DMS114 treated with DMSO at 0.1 percent for 48 hours (cell line): ENCODE measurements around the gene HOXC5.

Experiments
- DNase-seq: peaks from one replicate; lab custom pipeline; 2025; ENCODE audit not compliant: unreplicated experiment; lab: John Stamatoyannopoulos, UW

HOXC5 gene

DNA sequence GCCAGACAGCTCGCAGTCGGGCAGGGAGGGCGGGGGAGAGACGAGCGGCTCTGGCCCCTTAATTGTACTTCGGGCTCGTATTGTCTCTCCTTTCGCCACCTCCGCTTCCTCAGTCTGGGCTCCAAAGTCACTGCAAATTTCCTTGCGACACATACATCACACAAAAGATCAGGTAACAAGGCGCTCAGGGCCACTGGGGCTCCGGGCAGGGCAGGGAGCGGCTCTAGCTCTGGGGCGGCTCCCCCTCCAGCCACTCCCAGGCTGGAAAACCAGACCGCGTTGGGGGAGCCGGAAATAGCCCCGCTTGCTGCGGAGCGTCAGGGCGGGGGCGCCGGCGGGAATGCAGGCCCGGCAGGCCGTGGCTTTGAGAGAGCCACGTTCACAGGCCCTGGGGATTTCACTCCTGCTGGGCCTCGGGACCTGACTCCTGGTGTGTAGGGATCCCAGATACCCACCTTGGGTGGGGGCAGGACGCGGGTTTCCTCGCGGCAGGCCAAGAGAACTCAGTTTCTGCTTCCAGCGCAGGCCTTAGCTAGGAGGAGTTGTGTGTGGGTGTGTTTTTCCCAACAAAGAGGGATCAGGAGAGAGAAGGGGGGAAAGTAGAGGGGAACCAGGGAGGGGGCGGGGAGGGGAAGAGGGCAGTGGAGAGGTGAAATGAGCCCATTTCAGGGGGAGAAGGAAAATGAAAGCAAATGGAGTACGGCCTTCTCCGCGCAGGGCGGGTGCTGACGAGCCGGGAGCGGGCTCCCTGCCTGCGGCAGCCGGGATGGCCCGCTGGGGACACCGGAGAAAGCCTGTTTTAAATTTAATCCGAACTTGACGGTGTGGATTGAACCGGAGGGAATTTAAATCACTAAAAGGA, 37.2 kb upstream of the HOXC5 start:
- peak; percentile 58 for DNase-seq

DNA sequence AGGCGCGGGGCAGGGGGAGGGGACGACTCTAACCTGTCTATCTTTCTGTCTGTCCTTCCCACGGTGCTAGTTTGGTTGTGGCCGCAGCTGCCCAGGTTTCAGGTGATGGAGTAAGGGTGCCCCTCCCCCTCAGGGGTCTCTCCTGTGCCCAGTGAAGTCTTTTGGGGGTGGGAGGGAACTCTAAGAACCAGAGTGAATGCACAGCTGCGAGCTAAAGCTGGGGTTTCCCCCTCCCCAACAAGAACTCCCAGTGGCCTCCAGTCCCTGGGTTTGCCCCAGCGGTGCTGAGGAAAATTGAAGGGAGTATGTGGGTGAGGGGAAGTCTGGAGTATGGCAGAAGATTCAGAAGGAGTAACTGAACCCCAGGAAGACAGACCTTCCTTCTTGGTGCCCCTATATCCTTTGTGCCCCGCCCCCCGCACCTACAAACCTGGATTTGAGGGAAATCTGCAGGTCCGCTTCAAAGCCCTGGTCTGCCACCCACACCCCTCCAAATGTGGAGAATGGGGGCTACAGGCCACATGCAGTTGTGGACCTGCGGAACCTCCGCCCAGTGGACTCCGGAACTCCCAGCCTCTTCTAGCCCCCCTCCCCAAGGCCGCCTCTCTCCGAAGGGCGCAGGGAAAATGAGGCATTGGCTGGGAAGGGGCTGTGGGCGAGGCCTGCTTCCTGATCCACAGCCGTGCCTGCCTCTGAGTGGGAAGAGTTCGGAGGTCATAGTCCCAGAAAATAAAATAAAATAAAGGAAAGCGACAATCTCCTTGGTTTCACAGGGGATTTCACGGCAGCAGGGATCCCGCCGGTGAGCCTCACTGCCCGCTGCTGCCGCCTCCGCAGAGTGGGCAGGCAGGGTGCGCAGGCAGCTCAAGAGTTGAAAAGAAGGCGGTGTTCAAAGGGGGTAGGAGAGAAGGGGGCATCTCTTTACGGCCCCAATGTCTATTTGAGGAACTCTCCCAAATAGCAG, 36.3 kb upstream of the HOXC5 start:
- peak; percentile 58 for DNase-seq

DNA sequence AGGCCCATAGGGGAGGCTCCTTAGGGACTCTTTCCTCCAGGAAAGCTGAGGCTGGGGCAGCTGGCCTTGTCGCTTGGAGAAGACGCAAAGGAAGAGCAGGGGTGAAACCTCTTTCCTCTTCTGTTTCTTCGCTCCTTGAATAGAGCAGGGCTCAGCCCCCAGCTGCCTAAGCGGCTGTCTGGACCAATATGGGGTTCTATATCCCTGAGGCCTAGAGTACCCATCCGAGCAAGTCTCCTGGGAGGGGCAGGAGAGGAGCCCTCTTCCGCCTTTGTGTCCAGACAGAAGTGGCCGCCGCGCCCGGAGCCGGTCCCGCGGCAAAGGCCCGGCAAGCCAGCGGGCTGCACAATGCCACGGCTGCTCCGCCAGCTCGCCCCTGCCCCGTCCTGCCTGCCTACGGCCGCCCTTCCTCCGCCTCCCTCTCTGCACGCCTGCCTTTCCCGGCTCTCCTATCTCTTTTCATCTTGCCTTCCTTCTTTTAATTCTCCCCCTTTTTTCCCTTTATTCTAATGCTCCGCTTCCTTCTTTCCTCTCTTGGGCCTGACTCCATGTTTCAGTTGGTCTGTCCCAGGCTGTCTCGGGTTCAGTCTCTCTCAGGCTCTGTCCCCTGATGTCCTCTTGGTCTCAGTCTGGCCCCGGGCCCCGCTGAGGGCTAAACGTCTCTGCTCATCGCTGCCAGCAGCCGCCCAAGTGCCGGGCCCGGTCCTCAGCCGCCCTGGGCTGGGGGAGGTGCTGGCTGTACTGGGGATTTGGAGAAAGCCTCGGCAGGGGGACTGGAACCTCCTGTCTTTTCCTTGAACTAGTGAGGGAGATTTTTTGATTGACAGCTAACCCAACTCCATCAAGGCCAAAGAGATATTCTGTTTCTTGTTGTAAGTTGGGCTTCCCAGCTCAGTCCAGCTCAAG, 35.4 kb upstream of the HOXC5 start:
- peak; percentile 43 for DNase-seq

DNA sequence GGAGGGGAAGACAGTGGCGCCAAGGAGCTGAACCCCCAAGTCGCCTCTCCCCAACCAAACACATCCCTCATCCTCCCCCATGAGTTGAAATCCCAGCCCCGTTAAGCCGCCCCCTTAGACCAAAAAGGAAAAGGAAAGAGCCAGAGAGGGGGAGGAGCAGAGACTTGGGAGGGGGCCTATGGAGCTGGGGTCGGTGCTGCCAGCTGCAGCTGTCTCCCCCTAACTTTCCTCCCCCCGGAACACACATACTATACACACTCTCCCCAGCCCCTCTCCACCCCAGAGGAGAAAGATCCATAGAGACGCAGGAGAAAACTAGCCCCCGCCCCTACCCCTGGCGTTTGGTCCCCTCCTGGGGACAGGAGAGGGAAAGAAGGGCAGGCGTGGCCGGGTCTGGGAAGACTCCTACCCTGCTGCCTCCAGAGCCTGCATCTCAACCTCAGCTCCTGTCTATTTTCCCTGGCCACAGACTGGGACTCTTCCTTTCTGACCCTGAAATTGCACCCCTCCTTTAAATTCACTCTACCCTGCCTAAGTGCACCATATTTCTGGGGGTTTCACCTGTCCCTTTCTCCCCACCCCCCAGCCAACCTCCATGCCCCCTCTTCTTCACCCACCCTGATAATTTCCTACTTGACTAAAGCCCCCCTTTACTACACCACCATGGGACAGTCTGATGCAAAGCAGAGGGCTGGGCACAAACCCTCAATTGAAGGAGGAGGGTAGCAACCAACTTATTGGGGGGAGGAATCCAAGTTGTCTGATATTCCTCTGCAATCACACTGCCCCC, 34.5 kb upstream of the HOXC5 start:
- DNase-seq = peak; percentile 36

DNA sequence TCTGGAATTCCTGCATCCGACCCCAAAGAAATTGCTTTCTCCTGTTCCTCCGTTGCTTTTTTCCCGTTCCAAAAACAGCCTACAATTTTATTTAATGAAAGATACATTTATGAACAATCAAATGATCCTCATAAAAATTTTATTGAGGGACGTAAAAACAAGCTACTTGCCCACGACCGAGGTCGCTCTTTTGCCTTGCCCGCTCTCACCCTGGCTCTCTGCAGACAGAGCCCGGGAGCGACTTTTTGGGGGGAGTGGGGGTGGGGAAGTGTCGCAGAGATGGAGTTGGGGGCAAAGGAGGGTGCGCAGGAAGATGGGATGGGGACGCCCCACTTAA, 34.0 kb upstream of the HOXC5 start:
- no peak for DNase-seq

DNA sequence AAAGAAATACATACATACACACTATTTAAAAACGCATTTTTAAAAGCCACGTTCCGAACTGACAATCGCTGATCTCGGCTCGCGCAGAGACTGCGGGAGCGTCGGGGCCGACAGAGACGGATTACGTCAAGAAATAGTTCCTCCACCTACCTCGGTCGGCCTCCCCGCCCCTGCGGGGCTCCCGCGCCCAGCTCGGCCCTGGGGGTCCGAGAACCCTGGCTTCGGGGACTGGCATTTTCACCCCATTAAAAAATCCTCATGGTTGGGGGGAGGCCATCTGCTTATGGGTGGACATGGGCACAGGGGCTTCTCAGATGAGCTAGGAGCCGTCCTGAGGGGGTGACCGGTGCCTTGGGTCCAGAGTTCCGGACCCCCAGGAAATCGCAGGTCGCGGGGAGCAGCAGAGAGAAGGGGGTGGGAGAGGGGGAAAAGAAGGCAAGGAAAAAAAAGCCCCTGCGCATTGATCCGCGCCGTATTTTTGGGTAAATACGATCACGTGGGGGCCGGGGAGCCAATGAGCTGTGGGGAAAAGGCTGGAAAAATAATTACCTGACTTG, 33.2 kb upstream of the HOXC5 start:
- peak; percentile 81 for DNase-seq

DNA sequence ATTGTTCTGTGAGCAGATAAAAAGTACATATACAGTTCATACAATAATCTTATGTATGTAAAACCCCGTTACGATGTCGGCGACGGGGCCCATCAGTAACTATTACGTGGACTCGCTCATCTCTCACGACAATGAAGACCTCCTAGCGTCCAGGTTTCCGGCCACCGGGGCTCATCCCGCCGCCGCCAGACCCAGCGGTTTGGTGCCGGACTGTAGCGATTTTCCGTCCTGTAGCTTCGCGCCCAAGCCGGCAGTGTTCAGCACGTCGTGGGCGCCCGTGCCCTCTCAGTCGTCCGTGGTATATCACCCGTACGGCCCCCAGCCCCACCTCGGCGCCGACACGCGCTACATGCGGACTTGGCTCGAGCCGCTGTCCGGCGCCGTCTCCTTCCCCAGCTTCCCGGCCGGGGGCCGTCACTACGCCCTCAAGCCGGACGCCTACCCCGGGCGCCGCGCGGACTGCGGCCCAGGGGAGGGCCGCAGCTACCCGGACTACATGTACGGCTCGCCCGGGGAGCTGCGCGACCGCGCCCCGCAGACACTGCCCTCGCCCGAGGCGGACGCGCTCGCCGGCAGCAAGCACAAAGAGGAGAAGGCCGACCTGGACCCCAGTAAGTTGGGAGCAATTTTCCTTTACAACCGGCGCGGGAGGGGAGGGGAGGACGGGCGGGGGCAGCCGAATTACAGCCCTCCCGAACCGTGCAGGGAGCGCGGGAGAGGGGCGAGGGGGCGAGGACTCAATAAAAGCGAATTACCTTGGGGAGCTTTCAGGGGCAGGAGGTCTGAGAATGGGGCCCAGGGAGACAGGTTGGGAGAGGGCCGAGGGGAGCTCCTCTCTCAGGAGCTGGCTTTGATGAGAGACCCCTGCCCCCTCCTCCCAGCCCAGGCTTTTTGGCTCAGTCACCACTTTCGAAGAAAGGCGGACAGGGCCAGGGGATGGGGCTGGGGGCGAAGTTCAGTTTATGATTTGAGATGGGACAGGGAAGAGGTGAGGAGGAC, 32.4 kb upstream of the HOXC5 start, which contains the start of gene HOXC9:
Gene HOXC9 (plus strand): TSS at position 46 of the 999 bp plus-strand sequence. CDS start 28 bp downstream, at position 74.
- DNase-seq = no peak

DNA sequence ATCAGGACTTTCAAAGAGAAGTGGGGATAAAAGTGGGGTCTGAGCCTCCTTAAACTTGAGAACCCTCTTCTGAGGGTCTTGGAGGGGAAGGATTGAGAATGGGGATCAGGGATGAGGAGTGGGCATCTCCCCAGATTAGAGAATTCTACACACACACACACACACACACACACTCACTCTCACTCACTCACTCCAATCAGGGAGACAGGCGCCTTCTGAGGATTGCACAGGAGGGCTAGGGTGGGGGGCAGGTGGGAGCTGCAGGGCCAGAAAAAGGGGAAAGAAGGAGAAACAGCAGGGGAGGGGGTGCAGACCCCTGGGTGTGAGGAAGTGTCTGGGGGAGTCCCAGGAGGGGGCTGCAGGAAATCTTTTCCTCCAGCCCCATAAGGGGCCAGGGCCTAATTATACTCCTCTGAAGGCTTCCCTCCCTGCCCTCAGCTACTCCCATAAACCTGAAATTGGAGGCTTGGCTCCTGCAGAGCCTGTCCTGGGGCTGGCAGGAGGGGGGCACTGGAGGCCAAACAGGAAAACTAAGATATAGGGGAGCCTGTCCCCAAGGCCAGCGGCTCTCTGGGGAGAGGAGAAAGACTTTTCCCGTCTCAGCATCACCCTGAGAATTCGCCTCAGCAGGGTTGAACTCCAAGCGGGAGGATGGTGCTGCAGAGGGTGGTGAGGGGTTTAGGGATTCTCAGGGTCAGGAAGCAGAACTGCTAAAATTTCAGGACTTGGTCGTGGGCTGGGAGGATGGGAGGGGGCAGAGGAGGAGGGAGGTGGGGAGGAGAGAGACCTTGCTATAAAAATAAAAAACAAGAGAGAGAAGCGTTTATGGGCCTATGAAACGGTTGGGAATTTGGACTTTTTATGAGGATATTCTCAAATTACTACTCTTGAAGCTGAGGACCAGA, 31.3 kb upstream of the HOXC5 start:
- DNase-seq = no peak

DNA sequence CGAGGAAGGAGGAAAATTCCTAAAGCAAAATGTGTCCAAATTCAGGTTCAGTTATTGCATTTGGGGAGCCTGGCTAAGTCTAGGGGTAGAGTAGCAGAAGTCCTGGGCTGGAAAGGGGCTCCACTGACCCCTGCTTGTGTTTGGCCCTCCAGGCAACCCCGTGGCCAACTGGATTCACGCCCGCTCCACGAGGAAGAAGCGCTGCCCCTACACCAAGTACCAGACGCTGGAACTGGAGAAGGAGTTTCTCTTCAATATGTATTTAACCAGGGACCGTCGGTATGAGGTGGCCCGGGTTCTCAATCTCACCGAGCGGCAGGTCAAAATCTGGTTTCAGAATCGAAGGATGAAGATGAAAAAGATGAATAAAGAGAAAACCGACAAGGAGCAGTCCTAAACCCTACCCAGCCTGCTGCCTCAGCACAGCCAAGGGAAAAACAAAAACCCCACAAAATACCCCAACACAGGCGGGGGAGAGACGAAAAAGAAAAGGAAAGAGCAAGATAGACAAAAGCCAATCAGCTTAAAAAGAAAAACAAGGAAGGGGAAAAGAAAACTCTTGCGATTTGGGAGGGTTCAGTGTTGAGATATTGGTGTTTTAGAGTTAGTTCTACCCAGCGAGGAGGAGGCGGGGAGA, 30.5 kb upstream of the HOXC5 start:
- DNase-seq = no peak

DNA sequence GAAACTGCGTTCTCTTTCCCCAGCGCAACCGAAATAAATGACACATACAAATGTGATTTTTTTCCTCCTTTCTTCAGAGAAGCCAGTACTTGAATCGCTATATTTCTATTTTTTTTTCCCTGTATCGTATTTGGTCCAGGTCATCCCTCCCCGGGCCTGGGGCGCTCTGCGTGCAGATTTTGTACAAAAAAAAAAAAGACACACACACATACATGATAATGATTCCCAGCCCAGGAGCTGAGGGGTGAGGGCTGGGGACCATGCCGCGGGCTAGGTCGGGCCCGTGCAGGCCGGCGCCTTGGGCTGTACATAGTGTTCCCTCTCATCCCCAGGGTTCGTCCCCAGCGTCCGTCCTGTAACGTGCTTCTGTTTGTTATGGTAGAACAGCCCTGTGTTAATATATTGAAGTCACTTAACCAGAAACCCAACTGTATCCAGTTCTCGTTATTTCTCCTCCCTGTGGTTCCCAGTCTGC, 29.9 kb upstream of the HOXC5 start:
- DNase-seq = no peak

DNA sequence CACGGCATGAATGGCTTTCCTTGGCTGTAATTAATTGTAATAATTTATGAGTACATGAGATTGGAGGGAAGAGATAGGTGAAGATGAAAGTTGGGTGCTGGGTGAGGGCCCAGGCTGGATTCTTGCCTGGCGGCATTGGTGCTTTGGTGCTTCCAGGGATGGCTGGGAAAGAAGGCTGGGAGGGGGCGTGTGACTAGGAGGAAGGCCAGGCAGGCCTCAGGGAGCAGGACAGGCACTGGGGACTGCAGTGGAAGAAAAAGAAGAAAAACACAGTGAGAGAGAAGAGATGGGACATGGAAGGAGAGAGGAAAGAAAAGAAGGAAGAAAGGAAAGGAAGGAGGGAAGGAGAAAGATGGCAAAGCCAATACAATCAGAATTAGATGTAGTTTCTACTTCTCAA, 29.2 kb upstream of the HOXC5 start:
- DNase-seq = no peak

DNA sequence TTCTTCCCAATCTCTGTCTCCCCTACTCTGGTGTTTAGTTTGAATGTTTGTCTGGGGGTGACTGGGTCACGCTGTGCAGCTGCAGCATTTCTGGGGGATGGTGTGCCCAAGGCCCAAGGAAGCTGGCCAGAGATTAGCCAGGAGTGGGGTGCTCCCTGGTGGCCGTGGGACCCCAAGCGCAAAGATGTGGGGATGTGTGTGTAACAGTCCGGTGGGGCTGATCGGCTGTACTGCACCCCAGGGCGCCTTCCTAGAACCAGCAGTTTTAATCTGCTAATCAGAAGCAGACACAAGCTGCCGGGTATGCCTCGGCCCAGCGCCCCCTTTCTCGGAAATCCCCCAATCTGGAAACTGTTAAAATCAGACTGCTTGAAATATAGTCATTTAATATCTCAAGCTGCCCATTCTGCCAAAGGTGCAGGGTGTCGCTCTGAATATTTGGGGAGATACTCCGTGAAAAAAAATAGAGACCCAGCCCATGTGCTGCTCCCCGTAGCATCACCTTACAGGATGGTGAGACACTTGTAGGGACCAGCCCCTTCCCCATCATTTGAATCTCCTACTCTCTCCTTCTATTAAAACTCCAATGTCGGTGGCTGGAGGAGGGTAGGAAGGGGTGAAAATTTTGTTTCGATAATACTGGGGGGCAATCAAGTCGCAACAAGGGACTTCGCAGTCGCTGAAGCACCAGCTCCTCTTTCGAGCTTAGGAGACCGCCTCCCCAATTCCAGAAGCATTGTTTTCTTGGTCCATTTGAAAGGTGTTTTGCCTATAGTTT, 28.6 kb upstream of the HOXC5 start:
- no peak for DNase-seq

DNA sequence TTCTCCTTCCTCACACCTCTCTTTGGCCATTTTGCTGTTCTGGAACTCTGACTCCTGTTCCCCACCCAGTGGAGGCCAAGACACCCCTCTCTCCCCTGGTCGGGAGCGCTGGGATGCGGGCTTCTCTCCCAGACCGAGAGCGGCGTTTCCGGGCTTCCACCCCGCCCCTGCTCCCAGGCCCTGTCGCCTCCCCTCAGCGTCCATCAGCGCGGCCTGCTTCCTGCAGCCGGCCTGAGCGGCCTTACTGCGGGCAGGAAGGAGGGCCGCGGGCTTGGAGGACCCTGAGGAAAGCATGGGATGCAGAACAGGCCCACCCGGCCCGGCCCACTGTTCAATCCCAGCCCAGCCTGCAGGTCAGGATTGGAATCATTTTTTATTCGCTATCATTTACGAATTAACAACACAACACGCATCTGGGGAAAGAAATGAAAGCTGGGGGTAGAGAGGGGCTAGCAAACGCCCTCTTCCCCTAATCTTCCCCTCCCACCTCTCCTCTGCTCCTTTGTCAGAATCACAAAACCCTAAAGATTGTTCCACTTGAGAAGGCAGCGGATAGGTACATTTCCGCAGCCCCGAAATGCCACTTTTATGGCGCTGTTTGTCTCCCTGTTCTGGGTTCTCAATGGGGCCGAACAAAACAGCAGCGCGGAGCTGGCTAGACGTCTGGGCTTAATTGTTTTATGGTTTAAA, 27.9 kb upstream of the HOXC5 start:
- no peak for DNase-seq

DNA sequence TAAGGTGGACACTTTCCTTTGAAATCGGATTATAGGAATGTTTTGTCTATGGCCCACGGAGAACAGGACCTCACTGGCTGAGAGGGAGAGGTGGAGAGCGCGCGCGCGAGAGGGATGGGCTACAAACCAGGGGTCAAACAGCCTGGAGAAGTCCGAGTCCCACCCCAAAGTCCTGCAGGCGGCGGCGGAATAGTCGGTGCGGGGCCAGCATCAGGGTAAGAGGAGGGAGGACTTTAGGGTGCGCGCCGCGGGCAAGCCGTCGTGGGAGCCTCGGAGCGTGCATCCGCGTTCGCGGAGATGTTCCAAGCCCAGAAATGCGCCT, 27.4 kb upstream of the HOXC5 start:
- DNase-seq = no peak

DNA sequence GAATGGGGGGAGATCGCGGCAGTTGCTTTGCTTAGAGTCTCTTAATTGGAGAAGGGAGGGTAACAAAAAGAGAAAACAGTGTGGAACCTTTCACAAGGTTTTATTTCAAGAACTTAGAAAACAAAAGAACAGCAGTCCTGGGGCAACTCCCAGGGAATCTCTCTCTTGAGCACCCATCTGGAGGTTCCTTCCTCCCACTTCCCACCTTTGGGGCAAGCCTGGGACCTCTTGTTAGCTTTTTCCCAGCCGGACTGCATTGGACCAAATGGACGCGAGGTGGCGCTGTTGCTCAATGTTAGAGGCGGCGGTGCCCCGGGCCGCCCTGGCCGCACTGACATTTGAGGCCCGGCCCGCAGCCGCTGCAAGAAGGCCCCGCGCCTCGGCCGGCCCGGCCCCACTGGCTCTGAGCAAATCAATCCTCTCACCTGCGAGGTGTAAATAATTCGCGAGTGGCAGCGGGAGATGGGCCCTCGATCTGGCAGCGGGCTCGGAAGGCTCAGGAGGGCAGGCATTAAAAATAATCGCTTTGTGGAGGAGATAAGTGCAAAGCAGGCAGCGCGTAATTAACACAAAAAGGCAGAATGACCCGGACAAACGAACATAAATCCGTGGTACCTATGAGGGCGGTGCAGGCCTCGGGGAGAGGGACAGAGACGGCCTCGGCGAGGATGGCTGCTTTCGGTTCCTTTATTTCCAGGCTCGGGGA, 26.8 kb upstream of the HOXC5 start:
- DNase-seq = peak; percentile 80
